ENCODE results near the gene TRIM8. TPM values are rescaled to one million over a fixed set of nuclear protein-coding genes. Genes with fewer than 3 reads are reported as not detected.

The TRIM8 gene
- total and polyA plus RNA-seq, 2 donors (not counting 3 experiments of a cell fraction or from before 2014, with no cell fraction given) = 74.1 to 114 TPM

DNA sequence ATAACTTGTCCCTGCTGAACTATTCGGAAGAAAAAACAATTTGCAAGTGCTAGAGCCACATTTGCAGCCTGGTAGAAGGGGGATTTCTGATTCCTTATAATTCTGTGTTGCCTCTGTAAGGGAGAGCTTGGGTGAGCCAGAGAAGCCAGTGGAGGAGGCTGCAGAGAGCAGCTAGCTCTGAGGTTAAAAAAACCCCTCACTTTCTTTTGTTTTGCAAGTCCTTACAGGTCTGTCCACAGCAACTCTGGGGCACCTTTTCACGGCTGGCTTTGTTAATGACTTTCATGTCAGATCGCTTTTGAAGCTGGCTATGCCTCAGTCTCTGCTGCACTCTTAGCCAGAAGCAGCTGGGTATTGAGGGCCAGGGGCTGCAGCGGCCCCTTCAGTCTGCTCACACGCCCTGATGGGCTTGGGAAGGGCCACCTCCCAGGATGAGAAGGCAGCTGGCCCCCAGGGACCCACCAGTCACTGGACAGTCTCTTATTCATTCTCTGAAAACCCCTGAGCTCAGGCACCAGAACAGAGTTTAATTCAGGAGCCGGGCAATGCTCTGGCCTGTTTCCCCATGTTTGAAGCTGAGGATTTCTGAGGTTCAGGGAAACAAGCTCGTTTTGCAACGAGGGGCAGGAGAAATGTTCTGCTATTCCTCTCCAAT lies 30.9 kb downstream of the TRIM8 start:
- no TSS peak for BruUV-seq (replicated peaks)

More for the DNA sequence above, 30.9 kb downstream of the TRIM8 start:
- no peaks in the 10 kb centered on the region for H3K79me2 ChIP-seq (ENCODE audit: control insufficient read depth, insufficient read depth, low read length)
- TF ChIP-seq JUN (IDR thresholded peaks at IDR 0.05; ENCODE audit: borderline replicate concordance, insufficient read depth, insufficient read length, low read depth) (no peak), EZH2 (IDR thresholded peaks at IDR 0.05; ENCODE audit: borderline replicate concordance, low read depth, low read length, severe bottlenecking) (no peak), MYC (IDR thresholded peaks at IDR 0.05; ENCODE audit: low read depth, low read length) (no peak), POLR2A (IDR thresholded peaks at IDR 0.05; ENCODE audit: low read depth, low read length) (no peak), GATA2 (IDR thresholded peaks at IDR 0.05; ENCODE audit: insufficient read depth, insufficient read length, low read depth, low read length) (no peak), FOS (IDR thresholded peaks at IDR 0.05; ENCODE audit: borderline replicate concordance, insufficient read depth, low read length) (no peak), POLR2AphosphoS5 (IDR thresholded peaks at IDR 0.05; ENCODE audit: insufficient read depth, low read depth, low read length) (no peak)
- TF ChIP-seq, protein P1, sequence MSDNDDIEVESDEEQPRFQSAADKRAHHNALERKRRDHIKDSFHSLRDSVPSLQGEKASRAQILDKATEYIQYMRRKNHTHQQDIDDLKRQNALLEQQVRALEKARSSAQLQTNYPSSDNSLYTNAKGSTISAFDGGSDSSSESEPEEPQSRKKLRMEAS (IDR thresholded peaks at IDR 0.05; ENCODE audit: insufficient read depth, insufficient read length) = no peak
- TF ChIP-seq, protein P2, sequence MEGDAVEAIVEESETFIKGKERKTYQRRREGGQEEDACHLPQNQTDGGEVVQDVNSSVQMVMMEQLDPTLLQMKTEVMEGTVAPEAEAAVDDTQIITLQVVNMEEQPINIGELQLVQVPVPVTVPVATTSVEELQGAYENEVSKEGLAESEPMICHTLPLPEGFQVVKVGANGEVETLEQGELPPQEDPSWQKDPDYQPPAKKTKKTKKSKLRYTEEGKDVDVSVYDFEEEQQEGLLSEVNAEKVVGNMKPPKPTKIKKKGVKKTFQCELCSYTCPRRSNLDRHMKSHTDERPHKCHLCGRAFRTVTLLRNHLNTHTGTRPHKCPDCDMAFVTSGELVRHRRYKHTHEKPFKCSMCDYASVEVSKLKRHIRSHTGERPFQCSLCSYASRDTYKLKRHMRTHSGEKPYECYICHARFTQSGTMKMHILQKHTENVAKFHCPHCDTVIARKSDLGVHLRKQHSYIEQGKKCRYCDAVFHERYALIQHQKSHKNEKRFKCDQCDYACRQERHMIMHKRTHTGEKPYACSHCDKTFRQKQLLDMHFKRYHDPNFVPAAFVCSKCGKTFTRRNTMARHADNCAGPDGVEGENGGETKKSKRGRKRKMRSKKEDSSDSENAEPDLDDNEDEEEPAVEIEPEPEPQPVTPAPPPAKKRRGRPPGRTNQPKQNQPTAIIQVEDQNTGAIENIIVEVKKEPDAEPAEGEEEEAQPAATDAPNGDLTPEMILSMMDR (IDR thresholded peaks at IDR 0.05; ENCODE audit: extremely low read depth in 1 of 2, insufficient read depth in 1 of 2, low read depth in 1 of 2, low read length in 2 of 2) = no peak
- H3K27ac ChIP-seq (ENCODE audit: insufficient read depth, low read depth, low read length) = no peak overlapping the region
- ChIA-PET CTCF (interaction anchor here (0.7 to 8.1 kb wide), 6 partner anchors 9 to 226 kb away, joined by 3 to 75 read pairs (median 5); partner anchors contain the start of gene ARL3), POLR2A (no interaction called here)
- H4K20me1 ChIP-seq (replicated peaks; ENCODE audit: control insufficient read depth, extremely low read depth, insufficient read depth, low read length) = no peaks in the 10 kb centered on the region
- H3K4me2 ChIP-seq (ENCODE audit: insufficient read depth, low read length) = no peak overlapping the region
- H3K4me1 ChIP-seq (ENCODE audit: control insufficient read depth, extremely low read depth, insufficient read depth, low read length) = peaks cover 5% of the 10 kb centered on the region
- DNase-seq (ENCODE audit: low read depth, low spot score) (no peak), FAIRE-seq (peak; percentile 31)
- H2AFZ ChIP-seq (ENCODE audit: low read depth, low read length) = no peak overlapping the region
- H3K27me3 ChIP-seq (ENCODE audit: control insufficient read depth in 2 of 2, insufficient read depth in 2 of 2, low read length in 2 of 2) = no peaks in the 10 kb centered on the region
- dilution Hi-C loops (cut with MboI; ENCODE audit: extremely low pct_ligation_motif_present, low sequenced_read_pairs) = no loop called here
- H3K36me3 ChIP-seq (ENCODE audit: control insufficient read depth in 2 of 2, extremely low read depth in 1 of 2, insufficient read depth in 2 of 2, low read length in 2 of 2) = no peaks in the 10 kb centered on the region
- no peak overlapping the region for H3K4me3 ChIP-seq (replicated peaks in 1 of 3; ENCODE audit: insufficient read depth in 1 of 3, low read depth in 1 of 3, low read length in 3 of 3)
- intact Hi-C loops (cut with micrococcal nuclease) = no loop called here
- H3K9me1 ChIP-seq (replicated peaks; ENCODE audit: control insufficient read depth, extremely low read depth, insufficient read depth, low read length) = no peaks in the 10 kb centered on the region
- no peak overlapping the region for H3K9ac ChIP-seq (replicated peaks; ENCODE audit: extremely low read depth, insufficient read depth, low read length)
- H3K9me3 ChIP-seq (replicated peaks; ENCODE audit: control insufficient read depth, insufficient read depth, low read length) = no peaks in the 10 kb centered on the region

All from endothelial cell of umbilical vein (primary cell).